HL-60 (cell line): Measurements from ENCODE around the gene CEP112.

Source experiments
- CTCF ChIP-seq: IDR thresholded peaks from one replicate; pipeline ENCODE4 v1.5.1; 2011; ENCODE audit warnings: low read length, control low read depth, inconsistent platforms; ENCODE audit not compliant: insufficient read depth
- GABPA ChIP-seq: IDR thresholded peaks from 2 replicates; pipeline ENCODE4 v1.6.1; 2012; ENCODE audit warnings: low read depth
- POLR2AphosphoS5 ChIP-seq: IDR thresholded peaks from 2 replicates; pipeline ENCODE4 v1.6.1; 2012; ENCODE audit warnings: low read depth
- REST ChIP-seq: IDR thresholded peaks from 2 replicates; pipeline ENCODE4 v1.6.1; 2012; ENCODE audit warnings: low read depth; ENCODE audit not compliant: insufficient replicate concordance

GRCh38 chr17:65657251-65657828 lies 534.6 kb downstream of the CEP112 start:
- no peak for TF ChIP-seq CTCF
- no peak for TF ChIP-seq POLR2AphosphoS5
- no peak for TF ChIP-seq REST
- no peak for TF ChIP-seq GABPA
